ENCODE data around the gene SLC35G3. TPM values are rescaled to one million over a fixed set of nuclear protein-coding genes. Genes with fewer than 3 reads are reported as not detected.

SLC35G3 gene
- total RNA-seq, 1 experiment from 2014 or later, result not detected

Other genes with a start within 250 kb of the SLC35G3 start
- 0.52 and 0.94 TPM in 2 replicates for gene CCT6B, start 232.9 kb downstream of the SLC35G3 start, total RNA-seq (2014; rRNA removed; shearing (Covaris generic))
- 15.6 and 20.2 TPM in 2 replicates for gene ZNF830, start 232.9 kb downstream of the SLC35G3 start, total RNA-seq (2014; rRNA removed; shearing (Covaris generic))
- gene LIG3, start 213.9 kb downstream of the SLC35G3 start, total RNA-seq (2014; rRNA removed; shearing (Covaris generic)), result 52.2 and 67.1 TPM in 2 replicates
- gene RFFL, start 130.7 kb downstream of the SLC35G3 start, total RNA-seq (2014; rRNA removed; shearing (Covaris generic)), result 26.2 and 26.4 TPM in 2 replicates
- gene RAD51D, start 74.5 kb downstream of the SLC35G3 start, total RNA-seq (2014; rRNA removed; shearing (Covaris generic)), result 9.9 and 10.6 TPM in 2 replicates
- not detected in 2 replicates for gene FNDC8, start 72.8 kb downstream of the SLC35G3 start, total RNA-seq (2014; rRNA removed; shearing (Covaris generic))
- 26.4 and 27.0 TPM in 2 replicates for gene NLE1, start 52.1 kb downstream of the SLC35G3 start, total RNA-seq (2014; rRNA removed; shearing (Covaris generic))
- gene UNC45B, start 46.6 kb downstream of the SLC35G3 start, total RNA-seq (2014; rRNA removed; shearing (Covaris generic)), result 0.02 TPM in 1 of 2 replicates, not detected in the other
- 57.6 and 68.5 TPM in 2 replicates for gene SLFN5, start 48.7 kb upstream of the SLC35G3 start, total RNA-seq (2014; rRNA removed; shearing (Covaris generic))
- gene SLFN11, start 179.2 kb upstream of the SLC35G3 start, total RNA-seq (2014; rRNA removed; shearing (Covaris generic)), result 25.7 and 28.5 TPM in 2 replicates
- gene SLFN12, start 238.1 kb upstream of the SLC35G3 start, total RNA-seq (2014; rRNA removed; shearing (Covaris generic)), result not detected in 2 replicates

Measured in NCI-H460 (cell line).